Measurements from ENCODE around the gene RNF213.

- TF ChIP-seq CTCF (IDR thresholded peaks at IDR 0.05; ENCODE audit: low read depth, low read length), result no peak
- TF ChIP-seq EZH2phosphoT487 (IDR thresholded peaks at IDR 0.05; ENCODE audit: low read depth), result no peak
These were observed 22.6 kb downstream of the RNF213 start for GRCh38 chr17:80283116-80283852.

Measured in OCI-LY3 (cell line).